IMR-90 (cell line): ENCODE data around the gene MOV10L1. TPM values are rescaled to one million over a fixed set of nuclear protein-coding genes. Genes with fewer than 3 reads are reported as not detected.

Source experiments
- ATAC-seq: fragments of 200-7000 bp; cut with Tn5 transposase; 2 replicates; pipeline ENCODE4 v1.9.1; 2020; ENCODE audit warnings: low read depth, mild to moderate bottlenecking, moderate library complexity
- BruUV-seq: library from RNA; stranded (reverse); fragments of 400-500 nt; replicated peaks from 2 replicates; lab custom pipeline; 2021; lab: Mats Ljungman, UMichigan
- CTCF ChIA-PET: fragments of 300-600 bp; formaldehyde crosslinking; extraction: SDS; loops from one replicate; lab custom pipeline; 2021; ENCODE audit warnings: antibody characterized with exemption; lab: Yijun Ruan, JAX
- POLR2A ChIA-PET: fragments of 300-600 bp; sonication (Branson Sonifier 250); formaldehyde crosslinking; loops from one replicate; lab custom pipeline; 2022; ENCODE audit warnings: antibody characterized with exemption; ENCODE audit not compliant: unreplicated experiment; lab: Charles Lee
- DNase-seq: peaks from one replicate; pipeline ENCODE4 v3.0.0; 2013
- H2AFZ ChIP-seq: replicated peaks from 2 replicates; pipeline ENCODE3; 2013; ENCODE audit warnings: low read length, mild to moderate bottlenecking; ENCODE audit not compliant: poor library complexity
- H2AK5ac ChIP-seq: 2 replicates; pipeline ENCODE4 v1.6.1; 2013; ENCODE audit warnings: low read depth, low read length, inconsistent platforms
- H2AK9ac ChIP-seq: replicated peaks from 2 replicates; pipeline ENCODE3; 2013; ENCODE audit warnings: mild to moderate bottlenecking, low read depth, low read length, moderate library complexity; ENCODE audit not compliant: poor library complexity
- H2BK120ac ChIP-seq: 2 replicates; pipeline ENCODE4 v1.6.1; 2013; ENCODE audit warnings: low read depth, low read length, inconsistent platforms
- H2BK15ac ChIP-seq: 3 replicates; pipeline ENCODE4 v1.6.1; 2013; ENCODE audit warnings: low read depth, low read length, inconsistent platforms
- H2BK20ac ChIP-seq: 2 replicates; pipeline ENCODE4 v1.6.1; 2013; ENCODE audit warnings: low read depth, mild to moderate bottlenecking, inconsistent platforms, low read length, moderate library complexity
- H2BK5ac ChIP-seq: 2 replicates; pipeline ENCODE4 v1.6.1; 2013; ENCODE audit warnings: mild to moderate bottlenecking, low read depth, low read length, inconsistent platforms; ENCODE audit not compliant: poor library complexity, severe bottlenecking
- H3K14ac ChIP-seq: replicated peaks from 2 replicates; pipeline ENCODE4 v1.6.1; 2013; ENCODE audit warnings: low read depth, low read length, inconsistent platforms
- H3K18ac ChIP-seq: 2 replicates; pipeline ENCODE4 v1.6.1; 2013; ENCODE audit warnings: low read depth, low read length, control low read depth
- H3K23ac ChIP-seq: 2 replicates; pipeline ENCODE4 v1.6.1; 2013; ENCODE audit warnings: low read depth, low read length, inconsistent platforms
- H3K27ac ChIP-seq: 2 replicates; pipeline ENCODE4 v1.5.1; 2013; ENCODE audit warnings: mild to moderate bottlenecking, control low read depth, low read length; ENCODE audit not compliant: insufficient read depth
- H3K27me3 ChIP-seq: 2 replicates; pipeline ENCODE4 v1.6.1; 2013; ENCODE audit warnings: low read length; ENCODE audit not compliant: control insufficient read depth, insufficient read depth
- H3K36me3 ChIP-seq: 2 replicates; pipeline ENCODE4 v1.6.1; 2013; ENCODE audit warnings: low read length, mixed read lengths; ENCODE audit not compliant: control insufficient read depth, insufficient read depth
- H3K4ac ChIP-seq: 2 replicates; pipeline ENCODE4 v1.6.1; 2013; ENCODE audit warnings: low read depth, low read length, inconsistent platforms
- H3K4me1 ChIP-seq: 2 replicates; pipeline ENCODE4 v1.6.1; 2013; ENCODE audit warnings: low read length, mixed read lengths; ENCODE audit not compliant: control insufficient read depth, insufficient read depth
- H3K4me2 ChIP-seq: 2 replicates; pipeline ENCODE4 v1.6.1; 2013; ENCODE audit warnings: low read depth, mild to moderate bottlenecking, control low read depth, low read length, moderate library complexity
- H3K4me3 ChIP-seq: 2 replicates; pipeline ENCODE4 v1.5.1; 2013; ENCODE audit warnings: low read depth, mild to moderate bottlenecking, control low read depth, low read length, moderate library complexity; ENCODE audit not compliant: insufficient read depth
- H3K56ac ChIP-seq: 2 replicates; pipeline ENCODE4 v1.6.1; 2013; ENCODE audit warnings: low read length, inconsistent platforms; ENCODE audit not compliant: insufficient read depth; ENCODE audit errors: extremely low read depth
- H3K79me1 ChIP-seq, 2 experiments: 2 replicates each; pipeline ENCODE4 v1.6.1; 2013; ENCODE audit warnings: low read length in 2 of 2, inconsistent platforms in 1 of 2, low read depth in 1 of 2
- H3K9ac ChIP-seq: 2 replicates; pipeline ENCODE4 v1.6.1; 2013; ENCODE audit warnings: low read depth, low read length, control low read depth
- H3K9me1 ChIP-seq: 2 replicates; pipeline ENCODE4 v1.6.1; 2013; ENCODE audit warnings: low read length, inconsistent platforms; ENCODE audit not compliant: insufficient read depth
- H3K9me3 ChIP-seq: 2 replicates; pipeline ENCODE4 v1.6.1; 2013; ENCODE audit warnings: low read length; ENCODE audit not compliant: control insufficient read depth, insufficient read depth
- H4K20me1 ChIP-seq: 2 replicates; pipeline ENCODE4 v1.6.1; 2013; ENCODE audit warnings: low read length, inconsistent platforms; ENCODE audit not compliant: insufficient read depth
- H4K5ac ChIP-seq: 2 replicates; pipeline ENCODE4 v1.6.1; 2013; ENCODE audit warnings: mild to moderate bottlenecking, low read depth, low read length, control low read depth
- H4K8ac ChIP-seq, 2 experiments: 2 replicates each; pipeline ENCODE4 v1.6.1; 2013; ENCODE audit warnings: low read depth in 2 of 2, low read length in 2 of 2, control low read depth in 1 of 2, inconsistent platforms in 1 of 2
- H4K91ac ChIP-seq: 2 replicates; pipeline ENCODE4 v1.6.1; 2013; ENCODE audit warnings: low read depth, low read length, inconsistent platforms; ENCODE audit not compliant: insufficient read depth
- BHLHE40 ChIP-seq: fragments of 150-350 bp; IDR thresholded peaks from 2 replicates; pipeline ENCODE4 v1.6.1; 2016; ENCODE audit warnings: mild to moderate bottlenecking, low read depth, low read length
- CEBPB ChIP-seq: IDR thresholded peaks from 2 replicates; pipeline ENCODE4 v1.6.1; 2012; ENCODE audit warnings: low read depth, low read length, improper control_type of control experiment
- CHD1 ChIP-seq: IDR thresholded peaks from 2 replicates; pipeline ENCODE4 v1.6.1; 2012; ENCODE audit warnings: low read depth, low read length, improper control_type of control experiment
- CTCF ChIP-seq: conservative IDR thresholded peaks from 2 replicates; pipeline ENCODE4 v1.5.1; 2012; ENCODE audit warnings: mild to moderate bottlenecking, low read depth, low read length, improper control_type of control experiment
- ELK1 ChIP-seq: fragments of 150-350 bp; IDR thresholded peaks from 2 replicates; pipeline ENCODE4 v1.6.1; 2016; ENCODE audit warnings: low read depth, mild to moderate bottlenecking, low read length, moderate library complexity, borderline replicate concordance
- FOS ChIP-seq: fragments of 150-350 bp; IDR thresholded peaks from 2 replicates; pipeline ENCODE4 v1.6.1; 2016; ENCODE audit warnings: low read depth, low read length
- MAZ ChIP-seq: IDR thresholded peaks from 2 replicates; pipeline ENCODE4 v1.6.1; 2012; ENCODE audit warnings: low read depth, mild to moderate bottlenecking, low read length, improper control_type of control experiment, moderate library complexity, borderline replicate concordance
- MXI1 ChIP-seq: IDR thresholded peaks from 2 replicates; pipeline ENCODE4 v1.6.1; 2012; ENCODE audit warnings: low read depth, mild to moderate bottlenecking, low read length, moderate library complexity, borderline replicate concordance
- NFE2L2 ChIP-seq: fragments of 150-350 bp; IDR thresholded peaks from 2 replicates; pipeline ENCODE4 v1.6.1; 2016; ENCODE audit warnings: low read depth, mild to moderate bottlenecking, low read length
- POLR2A ChIP-seq: IDR thresholded peaks from 2 replicates; pipeline ENCODE4 v1.6.1; 2012; ENCODE audit warnings: mild to moderate bottlenecking, low read depth, low read length
- RAD21 ChIP-seq: IDR thresholded peaks from 2 replicates; pipeline ENCODE4 v1.6.1; 2012; ENCODE audit warnings: low read length, improper control_type of control experiment
- RCOR1 ChIP-seq: IDR thresholded peaks from 2 replicates; pipeline ENCODE4 v1.6.1; 2012; ENCODE audit warnings: mild to moderate bottlenecking, low read length, improper control_type of control experiment; ENCODE audit not compliant: insufficient replicate concordance
- SMC3 ChIP-seq: fragments of 150-350 bp; IDR thresholded peaks from 2 replicates; pipeline ENCODE4 v1.6.1; 2016; ENCODE audit warnings: low read depth, mild to moderate bottlenecking, antibody characterized with exemption, low read length, moderate library complexity
- USF2 ChIP-seq: fragments of 150-350 bp; IDR thresholded peaks from 2 replicates; pipeline ENCODE4 v1.6.1; 2017; ENCODE audit warnings: mild to moderate bottlenecking, antibody characterized with exemption, low read length, low read depth
- WGBS, 2 experiments: methylation state at CpG; one replicate each; pipeline versions ENCODE4 v1.1.5 to v1.1.7; 2013; ENCODE audit warnings: missing lambda C conversion rate in 2 of 2; ENCODE audit not compliant: insufficient read length in 1 of 2; ENCODE audit errors: extremely low coverage in 2 of 2; 5-methylcytosine and 5-hydroxymethylcytosine counted together
- dilution Hi-C: fragments of 300-500 bp; cut with HindIII; formaldehyde crosslinking; loops from one replicate; pipeline ENCODE4 v1.14.3; 2018; ENCODE audit warnings: low sequenced_read_pairs; ENCODE audit not compliant: unreplicated experiment
- in situ Hi-C: fragments of 300-500 bp; cut with MboI; formaldehyde crosslinking; loops from 3 replicates; pipeline ENCODE4 v1.14.3; 2019; ENCODE audit warnings: low sequenced_read_pairs, inconsistent platforms, mixed read lengths
- intact Hi-C: fragments of 100-400 bp; cut with micrococcal nuclease; formaldehyde crosslinking; loops from 2 replicates; pipeline ENCODE4 v1.10.0; 2022
- polyA plus RNA-seq, 3 experiments: library from polyadenylated mRNA; depleted of rRNA; stranded (reverse); fragments of >200 nt; gene quantifications; 2 replicates each; pipeline ENCODE4 v1.2.3, GENCODE V29; 2012; ENCODE audit warnings: low replicate concordance in 1 of 3
- total RNA-seq: library from RNA; depleted of rRNA; stranded (reverse); fragments of >200 nt; gene quantifications from 2 replicates; pipeline ENCODE4 v1.2.3, GENCODE V29; 2012

The MOV10L1 gene
- total and polyA plus RNA-seq, 2 of the 4 experiments (the other 2 are of a cell fraction): 0.72 to 1.4 TPM

- peak within 1 kb of the TSS; percentile 59 for H3K4me3 ChIP-seq
- H4K8ac ChIP-seq: peak within 1 kb of the TSS; percentile 94 to 100
- H2BK120ac ChIP-seq: peak within 1 kb of the TSS; percentile 90
- H2AK5ac ChIP-seq: peak within 1 kb of the TSS; percentile 99
- BruUV-seq: no TSS peak
- H4K91ac ChIP-seq: peak within 1 kb of the TSS; percentile 93
- ChIA-PET POLR2A (no interaction called here), CTCF (no interaction called here)
- peak within 1 kb of the TSS; percentile 36; the same call in 1 of the 3 replicates for H2BK15ac ChIP-seq
- peak within 1 kb of the TSS; percentile 48; the same call in 1 of the 2 replicates for H3K56ac ChIP-seq
- peak within 1 kb of the TSS; percentile 68 for H3K27ac ChIP-seq
- dilution Hi-C loops (no loop called here), in situ Hi-C loops (no loop called here), intact Hi-C loops (loop anchor here (1.0 kb wide), 1 partner anchor 38 kb away; no protein-coding TSS in a partner anchor)
- peaks cover 4% of the 10 kb centered on the region; the same call in 1 of the 2 replicates for H3K36me3 ChIP-seq
- ATAC-seq: peak; percentile 89
- H3K27me3 ChIP-seq: no peaks in the 10 kb centered on the region
- peaks cover 19% of the 10 kb centered on the region for H3K4me1 ChIP-seq
- peak within 1 kb of the TSS; percentile 98 for H3K18ac ChIP-seq
- no peaks in the 10 kb centered on the region for H3K9me3 ChIP-seq
- peak within 1 kb of the TSS; percentile 99 for H4K5ac ChIP-seq
- peak within 1 kb of the TSS; percentile 98 for H3K4me2 ChIP-seq
- peak within 1 kb of the TSS; percentile 99 for H3K4ac ChIP-seq
- peak within 1 kb of the TSS; percentile 90 for H2BK5ac ChIP-seq
- H3K9me1 ChIP-seq: peaks cover 4% of the 10 kb centered on the region
- DNase-seq: peak; percentile 82
- H3K9ac ChIP-seq: peak within 1 kb of the TSS; percentile 81
- H2AK9ac ChIP-seq: peak within 1 kb of the TSS; percentile 99
- H4K20me1 ChIP-seq: peaks cover 14% of the 10 kb centered on the region
- H2BK20ac ChIP-seq: peak within 1 kb of the TSS; percentile 9; the same call in 1 of the 2 replicates
- H3K14ac ChIP-seq: peak within 1 kb of the TSS; percentile 100
- peak within 1 kb of the TSS; percentile 99 for H2AFZ ChIP-seq
- 3% methylated on average over 6 of the region's 90 CpGs; no CpG with 5 or more reads in 1 of the 2 experiments for WGBS, 2 experiments
- H3K23ac ChIP-seq: peak within 1 kb of the TSS; percentile 95
- peaks cover 11 to 38% of the 10 kb centered on the region in 2 experiments for H3K79me1 ChIP-seq
- TF ChIP-seq CEBPB (no peak), CHD1 (no peak), RAD21 (no peak), MXI1 (peak; percentile 50; the same call in 1 of the 2 replicates), USF2 (no peak), ELK1 (no peak), FOS (no peak), RCOR1 (peak; percentile 67), SMC3 (no peak), POLR2A (no peak), CTCF (no peak), MAZ (peak; percentile 43; the same call in 1 of the 2 replicates), NFE2L2 (no peak), BHLHE40 (no peak)
Measured at GRCh38 chr22:50185375-50186087, 95.7 kb downstream of the MOV10L1 start, which contains the start of gene TRABD. Gene TRABD, plus strand, starts transcription at chr22:50185913. Its CDS starts 7,148 bp downstream, at chr22:50193061.
